GM12872 (cell line): ENCODE measurements around the gene ANKRD49.

Source experiments
- TF ChIP-seq, protein P1 (sequence below): IDR thresholded peaks from 3 replicates; pipeline ENCODE4 v1.5.1; 2011; ENCODE audit warnings: low read depth, mild to moderate bottlenecking, low read length, moderate library complexity; ENCODE audit not compliant: insufficient read depth

Gene ANKRD49, protein sequence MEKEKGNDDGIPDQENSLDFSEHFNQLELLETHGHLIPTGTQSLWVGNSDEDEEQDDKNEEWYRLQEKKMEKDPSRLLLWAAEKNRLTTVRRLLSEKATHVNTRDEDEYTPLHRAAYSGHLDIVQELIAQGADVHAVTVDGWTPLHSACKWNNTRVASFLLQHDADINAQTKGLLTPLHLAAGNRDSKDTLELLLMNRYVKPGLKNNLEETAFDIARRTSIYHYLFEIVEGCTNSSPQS

DNA sequence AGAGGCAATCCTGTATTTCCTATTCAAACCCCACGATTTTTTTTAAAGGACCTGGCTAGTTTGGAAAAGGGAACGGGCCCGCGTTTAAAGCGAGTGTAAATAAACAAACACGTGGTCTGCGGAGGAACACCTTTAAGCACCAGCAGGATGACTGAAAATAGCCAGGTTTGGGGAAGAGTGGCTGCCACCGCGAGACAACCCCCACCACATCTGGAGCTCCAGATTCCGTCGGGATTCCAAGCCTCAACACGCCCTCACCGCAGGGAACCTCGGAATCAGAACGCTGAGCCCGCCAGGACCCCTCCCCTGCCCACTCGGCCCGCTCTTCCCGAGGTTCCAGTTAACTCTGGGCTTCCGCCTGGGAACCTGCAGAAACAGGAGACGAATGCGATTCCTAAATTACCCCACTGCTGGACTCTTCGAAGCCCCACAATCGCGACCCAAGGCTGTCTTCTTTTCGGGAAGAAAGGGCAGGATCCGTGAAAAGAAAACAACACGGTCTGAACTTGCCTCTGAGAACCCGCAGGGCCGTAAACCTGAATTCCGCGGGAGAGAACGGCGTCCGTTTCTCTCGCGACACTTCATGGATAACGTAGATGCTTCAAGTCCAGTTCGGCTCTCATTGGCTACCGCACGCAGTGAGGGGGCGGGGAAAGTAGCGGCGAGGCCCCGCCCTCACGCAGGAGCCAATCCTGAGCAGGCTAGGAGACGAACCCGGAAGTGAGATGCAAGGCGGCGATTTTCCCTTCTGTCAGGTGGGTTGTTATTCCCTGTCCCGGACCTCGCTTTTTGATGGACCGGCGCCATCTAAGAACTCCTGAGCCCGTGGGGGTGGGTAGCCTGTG lies at the start of gene ANKRD49, which contains the start of gene MRE11:
Gene ANKRD49, plus strand, starts transcription at position 704 of the 845 bp plus-strand sequence. CDS start 2,710 bp downstream, outside the sequence.
Gene MRE11, minus strand, starts transcription at position 564 of the 845 bp plus-strand sequence. CDS start 1,043 bp downstream, outside the sequence.
- TF ChIP-seq, protein P1, sequence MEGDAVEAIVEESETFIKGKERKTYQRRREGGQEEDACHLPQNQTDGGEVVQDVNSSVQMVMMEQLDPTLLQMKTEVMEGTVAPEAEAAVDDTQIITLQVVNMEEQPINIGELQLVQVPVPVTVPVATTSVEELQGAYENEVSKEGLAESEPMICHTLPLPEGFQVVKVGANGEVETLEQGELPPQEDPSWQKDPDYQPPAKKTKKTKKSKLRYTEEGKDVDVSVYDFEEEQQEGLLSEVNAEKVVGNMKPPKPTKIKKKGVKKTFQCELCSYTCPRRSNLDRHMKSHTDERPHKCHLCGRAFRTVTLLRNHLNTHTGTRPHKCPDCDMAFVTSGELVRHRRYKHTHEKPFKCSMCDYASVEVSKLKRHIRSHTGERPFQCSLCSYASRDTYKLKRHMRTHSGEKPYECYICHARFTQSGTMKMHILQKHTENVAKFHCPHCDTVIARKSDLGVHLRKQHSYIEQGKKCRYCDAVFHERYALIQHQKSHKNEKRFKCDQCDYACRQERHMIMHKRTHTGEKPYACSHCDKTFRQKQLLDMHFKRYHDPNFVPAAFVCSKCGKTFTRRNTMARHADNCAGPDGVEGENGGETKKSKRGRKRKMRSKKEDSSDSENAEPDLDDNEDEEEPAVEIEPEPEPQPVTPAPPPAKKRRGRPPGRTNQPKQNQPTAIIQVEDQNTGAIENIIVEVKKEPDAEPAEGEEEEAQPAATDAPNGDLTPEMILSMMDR, result no peak

DNA sequence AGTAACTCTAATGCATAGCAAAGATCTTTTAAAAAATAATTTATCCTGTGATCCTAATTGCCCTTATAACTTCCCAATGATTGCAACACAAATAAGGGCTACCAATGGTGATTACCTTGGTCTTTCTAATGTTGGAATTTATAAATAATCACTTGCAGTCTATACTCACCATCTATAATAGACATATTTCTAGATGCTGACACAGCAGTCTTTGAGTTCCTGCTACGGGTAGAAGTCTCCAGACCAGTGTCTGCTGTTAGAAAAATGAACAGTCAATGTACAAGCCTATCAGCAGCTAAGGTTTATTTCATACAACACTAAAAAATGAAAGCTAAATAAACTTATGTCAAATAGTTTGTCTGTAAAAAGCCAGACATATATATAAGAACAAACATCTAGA lies 48.1 kb upstream of the ANKRD49 start:
- TF ChIP-seq, protein P1, result no peak

DNA sequence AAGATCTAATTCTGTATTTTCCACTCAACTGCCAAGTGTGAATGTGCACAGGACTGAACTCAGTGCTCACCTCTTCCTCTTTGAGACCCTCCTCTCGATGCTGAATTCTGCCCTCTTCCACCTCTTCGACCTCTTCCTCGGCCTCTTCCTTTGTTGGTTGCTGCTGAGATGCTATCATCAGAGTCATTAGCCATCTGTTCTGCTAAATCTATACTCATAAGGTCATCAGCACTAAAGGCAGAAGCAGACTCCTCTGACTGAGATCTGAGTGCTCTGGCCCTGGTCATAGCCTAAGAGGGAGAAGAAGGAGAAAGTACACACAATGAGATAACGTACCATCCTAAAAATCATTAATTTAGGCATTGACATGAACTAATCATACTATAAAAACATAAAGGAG lies 46.6 kb upstream of the ANKRD49 start:
- TF ChIP-seq, protein P1, result no peak

DNA sequence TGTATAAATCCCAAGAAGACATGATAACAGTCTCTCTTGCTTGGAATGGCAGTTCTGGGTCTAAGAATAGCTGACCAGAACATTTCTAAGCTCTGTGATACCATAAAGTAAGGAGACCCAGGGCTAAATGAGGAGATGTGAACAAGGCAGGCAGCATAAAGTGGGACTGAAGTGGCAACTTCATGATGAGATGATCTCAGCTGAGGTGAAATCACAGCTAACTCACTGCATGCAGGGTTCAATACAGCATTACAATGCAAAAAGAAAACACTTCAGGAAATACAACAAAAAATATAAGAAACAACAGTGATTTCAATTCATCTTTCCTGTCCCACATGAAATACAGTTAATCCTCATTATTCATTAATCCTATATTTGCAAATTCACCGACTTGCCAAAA lies 44.8 kb upstream of the ANKRD49 start:
- TF ChIP-seq, protein P1, result no peak

DNA sequence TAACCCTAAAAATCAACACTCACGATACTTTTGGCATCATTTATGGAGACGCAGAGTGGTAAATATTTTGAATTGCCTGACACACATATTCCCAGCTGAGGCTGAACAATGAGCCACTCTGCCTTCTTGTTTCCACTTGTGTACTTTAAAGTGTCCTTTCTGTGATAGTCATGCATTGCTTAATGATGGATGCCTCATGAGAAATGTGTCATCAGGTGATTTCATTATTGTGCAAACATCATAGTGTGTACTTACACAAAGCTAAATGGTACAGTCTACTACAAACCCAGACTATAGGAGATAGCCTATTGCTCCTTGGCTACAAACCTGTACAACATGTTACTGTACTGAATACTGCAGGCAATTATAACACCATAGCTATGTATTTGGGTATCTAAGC lies 44.3 kb upstream of the ANKRD49 start:
- TF ChIP-seq, protein P1, result no peak

DNA sequence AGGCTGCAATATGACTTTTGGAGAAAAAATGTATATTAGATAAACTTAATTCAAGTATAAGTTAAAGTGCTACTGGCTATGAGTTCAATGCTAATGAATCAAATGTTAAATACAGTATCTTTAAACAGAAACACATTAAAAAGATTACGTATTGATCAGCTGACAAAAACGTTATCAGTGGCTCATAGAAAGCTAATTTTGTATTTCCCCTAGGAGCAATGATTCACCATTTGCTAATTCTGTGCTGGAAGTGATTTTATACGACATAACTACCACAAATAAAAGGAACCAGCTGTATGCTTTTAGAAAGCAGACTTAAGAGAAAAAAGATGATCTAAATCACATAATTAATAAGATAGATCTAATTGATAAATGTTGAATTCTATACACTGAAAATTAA lies 43.7 kb upstream of the ANKRD49 start:
- TF ChIP-seq, protein P1, result no peak

DNA sequence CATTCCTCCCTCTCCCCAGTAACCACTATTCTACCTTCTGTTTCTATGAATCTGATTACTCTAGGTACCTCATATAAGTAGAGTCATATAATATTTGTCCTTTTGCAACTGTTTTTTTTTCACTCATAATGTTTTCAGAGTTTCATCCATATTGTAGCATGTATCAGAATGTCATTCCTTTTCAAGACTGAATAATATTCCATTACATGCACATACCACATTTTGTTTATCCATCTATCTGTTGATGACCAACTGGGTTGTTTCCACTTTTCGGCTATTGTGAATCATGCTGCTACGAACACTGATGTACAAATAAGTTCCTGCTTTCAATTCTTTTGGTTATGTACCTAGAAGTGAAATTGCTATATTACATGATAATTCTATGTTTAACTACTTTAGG lies 40.8 kb upstream of the ANKRD49 start:
- TF ChIP-seq, protein P1, result no peak
